Kidney (tissue), 14 donors: ENCODE results near the gene FAM222A. TPM values are rescaled to one million over a fixed set of nuclear protein-coding genes. Genes with fewer than 3 reads are reported as not detected.

Source experiments
- DNase-seq, 5 donors: peaks; one replicate each; pipeline ENCODE4 v3.0.0-alpha.2; 2013 to 2020
- FAIRE-seq: peaks from 2 replicates; lab custom pipeline; 2012; peaks lifted over from hg19 to GRCh38; lab: Jason Lieb, UNC
- H3K27ac ChIP-seq, 2 donors: one replicate each; pipeline ENCODE4 v1.7.0; 2013; ENCODE audit warnings: low read depth in 2 of 2, low read length in 2 of 2, inconsistent platforms in 1 of 2
- H3K27me3 ChIP-seq: one replicate; pipeline ENCODE4 v1.7.1; 2013; ENCODE audit warnings: low read length, inconsistent platforms; ENCODE audit not compliant: control insufficient read depth, insufficient read depth
- H3K36me3 ChIP-seq, 3 donors: one replicate each; pipeline versions ENCODE4 v1.7.0 to v1.7.1; 2013; ENCODE audit warnings: low read length in 3 of 3, control low read depth in 1 of 3, inconsistent platforms in 1 of 3; ENCODE audit not compliant: insufficient read depth in 3 of 3, control insufficient read depth in 2 of 3
- H3K4me1 ChIP-seq, 3 donors: one replicate each; pipeline versions ENCODE4 v1.7.0 to v1.7.1; 2013; ENCODE audit warnings: low read length in 3 of 3, inconsistent platforms in 1 of 3, low read depth in 1 of 3; ENCODE audit not compliant: control insufficient read depth in 2 of 3, insufficient read depth in 2 of 3
- H3K4me3 ChIP-seq, 3 donors: one replicate each; pipeline versions ENCODE4 v1.7.0 to v1.8.1; 2013; ENCODE audit warnings: low read length in 3 of 3, control low read depth in 1 of 3, inconsistent platforms in 1 of 3
- H3K9ac ChIP-seq, 3 donors: one replicate each; pipeline versions ENCODE4 v1.7.0 to v1.7.1; 2013; ENCODE audit warnings: low read length in 3 of 3, control low read depth in 1 of 3, inconsistent platforms in 1 of 3
- H3K9me3 ChIP-seq, 3 donors: one replicate each; pipeline versions ENCODE4 v1.7.0 to v1.7.1; 2013; ENCODE audit warnings: low read length in 3 of 3, control low read depth in 1 of 3, inconsistent platforms in 1 of 3; ENCODE audit not compliant: control insufficient read depth in 2 of 3, insufficient read depth in 1 of 3
- CTCF ChIP-seq: IDR thresholded peaks from 3 replicates; pipeline ENCODE4 v1.5.1; 2012; ENCODE audit warnings: mild to moderate bottlenecking, moderate library complexity, borderline replicate concordance; ENCODE audit not compliant: insufficient read depth; ENCODE audit errors: extremely low read depth
- intact Hi-C: fragments of 100-400 bp; cut with DNase I; formaldehyde crosslinking; loops from one replicate; pipeline ENCODE4 v1.11.1; 2022
- polyA plus RNA-seq: library from polyadenylated mRNA; stranded (reverse); fragments of 350-450 nt; fragmentation: Illumina TruSeq; extraction: RNeasy Lipid Tissue Mini Kit (QIAGEN cat#74804); gene quantifications from one replicate; pipeline ENCODE4 v1.2.3, GENCODE V29; 2014; ENCODE audit warnings: low read depth, low replicate concordance; ENCODE audit not compliant: insufficient read depth
- total RNA-seq: library from RNA; stranded (reverse); fragmentation: NEBNext Ultra II Directional; extraction: Animal tissue kit (Norgen Biotek cat#: 25700); gene quantifications from one replicate; pipeline ENCODE4 v1.2.1, GENCODE V29; 2021
- donor health status: control.
- donor health status: control.
- donor health status: control.
- donor health status: control.
- donor health status: control.
- donor health status: DM: yes; HTN: yes; CAD: no.
- donor health status: Normal renal cell carcinoma (clear cell type).

The FAM222A gene
- total and polyA plus RNA-seq, 2 donors from 2014 or later: 3.7 to 12.5 TPM

DNA sequence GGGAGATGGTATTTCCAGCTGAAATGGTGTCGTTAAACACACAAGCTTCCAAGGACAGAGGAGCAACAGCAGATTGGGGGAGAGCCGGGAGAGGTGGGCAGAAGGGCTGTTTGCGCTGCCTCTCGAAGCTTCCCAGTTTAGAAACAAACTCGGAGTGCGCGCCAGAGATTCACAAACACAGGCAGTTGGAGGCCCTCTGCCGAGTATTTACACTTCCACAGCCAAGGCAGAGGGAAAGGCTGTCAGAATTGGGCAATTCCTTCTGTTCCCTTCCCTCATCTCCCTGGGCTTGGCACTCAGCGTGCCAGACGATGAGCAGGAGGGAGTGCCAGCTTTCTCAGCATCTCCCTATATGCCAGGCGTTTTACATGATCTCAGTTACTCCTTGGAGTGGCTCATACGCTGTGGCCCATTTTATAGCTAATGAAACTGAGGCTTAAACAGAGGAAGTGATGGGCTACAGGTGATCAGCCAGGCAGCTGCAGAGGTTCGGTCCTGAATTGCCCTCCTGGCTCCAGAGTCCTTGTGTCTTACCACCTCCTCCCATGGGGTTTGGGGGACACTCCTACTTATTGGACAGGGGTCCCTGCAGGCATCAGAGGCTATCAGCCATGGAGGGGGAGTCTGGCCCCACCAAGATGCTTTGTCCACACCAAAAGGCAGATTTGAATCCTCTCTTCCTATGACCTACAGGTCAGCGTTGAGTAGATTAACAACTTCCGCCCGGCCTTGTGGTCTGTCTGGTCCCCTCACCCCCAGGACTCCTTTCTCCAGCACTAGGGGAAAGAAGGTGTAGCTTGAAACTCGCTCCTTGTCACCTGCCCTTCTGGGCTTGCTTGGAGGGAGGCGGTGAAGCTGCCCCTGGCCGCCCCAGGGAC, 3.1 kb downstream of the FAM222A start:
- no peak for FAIRE-seq
- H3K4me3 ChIP-seq: peak overlapping the region in 1 of 3 donors; percentile 29
- no peaks in the 10 kb centered on the region for H3K9me3 ChIP-seq
- intact Hi-C loops: no loop called here
- H3K27me3 ChIP-seq: no peaks in the 10 kb centered on the region
- peaks cover 2 to 46% (median 22%) of the 10 kb centered on the region in 3 donors for H3K4me1 ChIP-seq
- peak overlapping the region in 1 of 2 donors; percentile 22 for H3K27ac ChIP-seq
- peak in 1 of 5 donors; percentile 57 for DNase-seq
- H3K36me3 ChIP-seq: no peaks in the 10 kb centered on the region
- H3K9ac ChIP-seq: peak overlapping the region in 1 of 3 donors; percentile 35
- TF ChIP-seq CTCF: no peak

DNA sequence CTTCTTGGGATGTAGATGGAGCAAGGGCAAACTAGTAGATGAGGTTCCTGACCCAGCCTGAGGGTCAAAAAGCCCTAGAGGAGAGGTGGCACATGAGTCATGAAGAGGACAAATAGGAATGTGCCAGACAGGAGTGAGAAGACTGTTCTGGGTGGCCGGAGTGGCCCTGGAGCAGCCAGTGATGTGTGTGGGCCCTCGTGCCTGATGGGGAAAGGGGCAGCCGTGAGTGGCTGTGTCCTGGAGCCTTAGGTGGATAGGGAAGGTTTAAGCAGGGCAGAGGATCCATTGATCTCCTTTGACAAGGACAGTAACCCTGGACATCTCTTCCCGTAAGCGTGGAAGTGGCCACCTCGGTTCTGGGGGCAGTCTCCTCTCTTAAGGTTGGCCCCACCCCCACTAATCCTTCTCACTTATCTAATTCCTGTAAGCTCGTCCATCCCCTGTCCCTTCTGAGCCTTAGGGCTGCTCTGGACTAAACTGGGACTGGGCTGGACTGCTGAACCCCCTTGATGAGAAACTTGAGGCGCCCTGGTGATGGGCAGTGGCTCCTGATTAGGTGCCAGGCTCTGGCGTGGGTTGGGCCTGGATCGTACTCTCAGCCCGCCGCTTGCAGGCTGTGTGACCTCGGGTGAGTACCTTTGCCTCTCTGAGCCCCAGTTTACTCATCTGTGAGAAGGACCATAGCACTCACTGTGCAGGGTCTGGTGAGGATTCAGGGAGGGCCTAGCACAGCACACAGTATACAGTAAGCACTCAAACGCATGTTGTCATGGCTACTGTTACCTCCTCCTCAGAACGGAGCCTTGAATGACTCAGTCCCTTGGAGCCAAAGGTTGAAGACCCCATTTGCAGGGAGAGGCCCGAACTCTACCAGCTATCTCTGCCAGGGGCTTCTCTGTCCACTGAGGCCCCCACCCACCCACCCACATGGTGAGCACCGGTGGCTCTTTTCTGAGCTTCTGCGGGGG, 4.0 kb downstream of the FAM222A start:
- FAIRE-seq (no peak), DNase-seq (no peak)
- Histone ChIP-seq H3K36me3 (no peaks in the 10 kb centered on the region), H3K4me1 (peaks cover 2 to 54% (median 29%) of the 10 kb centered on the region in 3 donors), H3K9me3 (no peaks in the 10 kb centered on the region), H3K27me3 (no peaks in the 10 kb centered on the region), H3K9ac (peak overlapping the region in 1 of 3 donors; percentile 40), H3K27ac (no peak overlapping the region), H3K4me3 (no peak overlapping the region)
- no peak for TF ChIP-seq CTCF
- intact Hi-C loops: no loop called here

DNA sequence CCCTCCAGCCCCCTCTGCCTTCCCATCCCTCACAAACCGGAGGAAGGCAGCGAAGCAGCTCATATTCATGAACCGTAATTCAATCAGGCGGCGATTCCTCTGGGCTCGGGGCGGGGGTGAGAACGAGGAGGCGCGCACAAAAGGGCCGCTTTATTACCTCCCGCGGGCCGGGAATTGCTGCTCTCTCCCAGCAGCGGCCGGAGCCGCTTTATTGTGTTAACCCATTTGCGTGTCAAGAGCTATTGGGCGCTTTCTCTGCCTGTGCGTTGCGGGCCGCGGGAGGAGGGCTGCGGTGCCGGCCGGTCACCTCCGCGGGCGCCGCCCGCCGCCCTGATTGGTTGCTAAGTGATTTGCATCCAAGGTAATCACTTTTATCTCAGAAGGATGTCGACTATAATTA, 4.8 kb downstream of the FAM222A start:
- intact Hi-C loops: no loop called here
- FAIRE-seq: no peak

More for the DNA sequence above, 4.8 kb downstream of the FAM222A start:
- DNase-seq: peak in 4 of 5 donors; percentile 81 to 87 (median 82)
- H3K4me1 ChIP-seq: peaks cover 2 to 57% (median 30%) of the 10 kb centered on the region in 3 donors
- no peaks in the 10 kb centered on the region for H3K9me3 ChIP-seq
- H3K27ac ChIP-seq: no peak overlapping the region
- H3K36me3 ChIP-seq: no peaks in the 10 kb centered on the region
- H3K27me3 ChIP-seq: no peaks in the 10 kb centered on the region
- no peak for TF ChIP-seq CTCF
- H3K4me3 ChIP-seq: no peak overlapping the region
- H3K9ac ChIP-seq: no peak overlapping the region
